A673 (cell line): ENCODE data around the gene CT45A10. TPM values are rescaled to one million over a fixed set of nuclear protein-coding genes. Genes with fewer than 3 reads are reported as not detected.
A peak's percentile ranks its signal among the peaks of the same experiment; 100 is the strongest.

Experiments
- Bru-seq: library from RNA; stranded (reverse); fragments of 400-500 nt; gene quantifications from one replicate; lab custom pipeline; 2021; lab: Mats Ljungman, UMichigan
- BruChase-seq, 2 experiments: library from RNA; stranded (reverse); fragments of 400-500 nt; gene quantifications; one replicate each; lab custom pipeline; 2021; lab: Mats Ljungman, UMichigan
- BruUV-seq: library from RNA; stranded (reverse); fragments of 400-500 nt; replicated peaks from 2 replicates; lab custom pipeline; 2021; lab: Mats Ljungman, UMichigan
- CTCF ChIA-PET: fragments of 300-600 bp; sonication (Branson Sonifier 250); formaldehyde crosslinking; loops from one replicate; lab custom pipeline; 2022; ENCODE audit warnings: antibody characterized with exemption; lab: Charles Lee
- POLR2A ChIA-PET: fragments of 300-600 bp; sonication (Branson Sonifier 250); formaldehyde crosslinking; loops from one replicate; lab custom pipeline; 2022; ENCODE audit warnings: antibody characterized with exemption; ENCODE audit not compliant: low non-redundant PET; lab: Charles Lee
- DNase-seq: peaks from one replicate; pipeline ENCODE4 v3.0.0-alpha.2; 2015; ENCODE audit warnings: low spot score
- H3K27ac ChIP-seq: fragments of 200-600 bp; sonication (generic); 2 replicates; pipeline ENCODE4 v1.5.1; 2016; ENCODE audit warnings: mixed run types, low read depth, mild to moderate bottlenecking, mixed read lengths, antibody characterized with exemption, low read length; ENCODE audit not compliant: poor library complexity, severe bottlenecking
- H3K27me3 ChIP-seq: fragments of 200-600 bp; sonication (generic); replicated peaks from 2 replicates; pipeline ENCODE4 v1.6.1; 2017; ENCODE audit warnings: mixed run types, low read depth, mild to moderate bottlenecking, mixed read lengths, antibody characterized with exemption, low read length; ENCODE audit not compliant: insufficient read depth, poor library complexity
- H3K36me3 ChIP-seq: fragments of 200-600 bp; sonication (generic); 2 replicates; pipeline ENCODE4 v1.6.1; 2016; ENCODE audit warnings: mixed run types, mild to moderate bottlenecking, mixed read lengths, antibody characterized with exemption, low read length; ENCODE audit not compliant: insufficient read depth, poor library complexity, severe bottlenecking
- H3K4me1 ChIP-seq: fragments of 200-600 bp; sonication (generic); 2 replicates; pipeline ENCODE4 v1.6.1; 2017; ENCODE audit warnings: mixed run types, mild to moderate bottlenecking, mixed read lengths, antibody characterized with exemption, low read length; ENCODE audit not compliant: insufficient read depth, poor library complexity, severe bottlenecking
- H3K4me3 ChIP-seq: fragments of 200-600 bp; sonication (generic); 2 replicates; pipeline ENCODE4 v1.5.1; 2016; ENCODE audit warnings: low read depth, mixed run types, mild to moderate bottlenecking, mixed read lengths, low read length; ENCODE audit not compliant: poor library complexity, severe bottlenecking
- H3K9me3 ChIP-seq: fragments of 200-600 bp; sonication (generic); 2 replicates; pipeline ENCODE4 v1.6.1; 2016; ENCODE audit warnings: mixed run types, low read depth, mild to moderate bottlenecking, mixed read lengths, antibody characterized with exemption, low read length; ENCODE audit not compliant: poor library complexity, severe bottlenecking
- CTCF ChIP-seq: fragments of 300-800, 200-600 bp; sonication (generic); conservative IDR thresholded peaks from 2 replicates; pipeline ENCODE4 v1.5.1; 2017; ENCODE audit warnings: low read depth, mild to moderate bottlenecking, antibody characterized with exemption, low read length, moderate library complexity, mixed read lengths
- EZH2 ChIP-seq: fragments of 200-600 bp; sonication (generic); IDR thresholded peaks from 2 replicates; pipeline ENCODE4 v1.6.1; 2017; ENCODE audit warnings: borderline replicate concordance, low read depth, mild to moderate bottlenecking, mixed read lengths, antibody characterized with exemption, low read length; ENCODE audit not compliant: poor library complexity, severe bottlenecking
- intact Hi-C: fragments of 100-400 bp; cut with micrococcal nuclease; formaldehyde crosslinking; loops from one replicate; pipeline ENCODE4 v1.10.0; 2022; ENCODE audit not compliant: unreplicated experiment
- long read RNA-seq: library from polyadenylated mRNA; stranded (forward); transcript quantifications from one replicate; pipeline ENCODE4 v2.0.0, GENCODE V29; 2022
- total RNA-seq: library from RNA; stranded (reverse); gene quantifications from 2 replicates; pipeline ENCODE4 v1.2.3, GENCODE V29; 2021

Gene CT45A10
- total RNA-seq (not detected in 2 replicates), Bru-seq, nascent RNA (not detected), BruChase-seq, experiment 1, labeled RNA remaining after a 2-hour chase (not detected), BruChase-seq, experiment 2, labeled RNA remaining after a 6-hour chase (not detected)
- long read RNA-seq = 0 reads

GRCh38 chrX:135893294-135893817 lies at the start of gene CT45A10, which contains the start of gene SAGE1:
CT45A10 (minus strand) TSS chrX:135893444; CDS start chrX:135885344, 8,100 bp downstream.
SAGE1 (plus strand) TSS chrX:135893716; CDS start chrX:135896243, 2,527 bp downstream.
- ChIA-PET CTCF (no interaction called here), POLR2A (no interaction called here)
- intact Hi-C loops = no loop called here
- no TSS peak for BruUV-seq
- Histone ChIP-seq H3K27ac (no peak within 1 kb of the TSS), H3K4me3 (no peak within 1 kb of the TSS), H3K4me1 (no peaks in the 10 kb centered on the region), H3K36me3 (no peaks in the 10 kb centered on the region), H3K9me3 (no peaks in the 10 kb centered on the region), H3K27me3 (no peaks in the 10 kb centered on the region)
- no peak for DNase-seq
- TF ChIP-seq EZH2 (no peak), CTCF (no peak)

- no peak for TF ChIP-seq EZH2
- peak; percentile 68 for TF ChIP-seq CTCF
- Histone ChIP-seq H3K36me3 (no peaks in the 10 kb centered on the region), H3K27ac (no peak overlapping the region), H3K4me1 (no peaks in the 10 kb centered on the region), H3K9me3 (no peaks in the 10 kb centered on the region), H3K27me3 (no peaks in the 10 kb centered on the region), H3K4me3 (no peak overlapping the region)
- ChIA-PET POLR2A (no interaction called here), CTCF (no interaction called here)
- intact Hi-C loops = no loop called here
- DNase-seq = peak; percentile 33
- no TSS peak for BruUV-seq
Observed at GRCh38 chrX:135931644-135932487, 38.6 kb upstream of the CT45A10 start.

- Histone ChIP-seq H3K4me3 (no peak overlapping the region), H3K36me3 (no peaks in the 10 kb centered on the region), H3K27ac (no peak overlapping the region), H3K4me1 (no peaks in the 10 kb centered on the region), H3K9me3 (no peaks in the 10 kb centered on the region), H3K27me3 (peaks cover 8% of the 10 kb centered on the region)
- intact Hi-C loops = no loop called here
- CTCF ChIA-PET = no interaction called here
- POLR2A ChIA-PET = no interaction called here
- BruUV-seq = no TSS peak
- no peak for DNase-seq
- TF ChIP-seq EZH2 (no peak), CTCF (no peak)
Observed at GRCh38 chrX:135927897-135928296, 34.7 kb upstream of the CT45A10 start.
